MM.1S (cell line): ENCODE data around the gene SFMBT1.

Source experiments
- CTCF ChIP-seq: fragments of 300-600 bp; sonication (generic); IDR thresholded peaks from 2 replicates; pipeline ENCODE4 v1.5.1; 2016; ENCODE audit warnings: antibody characterized with exemption, low read length, mixed read lengths
- EZH2 ChIP-seq: fragments of 300-600 bp; sonication (generic); optimal IDR thresholded peaks from 2 replicates; pipeline ENCODE3; 2017; ENCODE audit warnings: low read depth, mild to moderate bottlenecking, antibody characterized with exemption, low read length, mixed read lengths
- EZH2phosphoT487 ChIP-seq: fragments of 300-600 bp; sonication (generic); IDR thresholded peaks from 2 replicates; pipeline ENCODE4 v1.6.1; 2018; ENCODE audit warnings: antibody characterized with exemption, low read length

DNA sequence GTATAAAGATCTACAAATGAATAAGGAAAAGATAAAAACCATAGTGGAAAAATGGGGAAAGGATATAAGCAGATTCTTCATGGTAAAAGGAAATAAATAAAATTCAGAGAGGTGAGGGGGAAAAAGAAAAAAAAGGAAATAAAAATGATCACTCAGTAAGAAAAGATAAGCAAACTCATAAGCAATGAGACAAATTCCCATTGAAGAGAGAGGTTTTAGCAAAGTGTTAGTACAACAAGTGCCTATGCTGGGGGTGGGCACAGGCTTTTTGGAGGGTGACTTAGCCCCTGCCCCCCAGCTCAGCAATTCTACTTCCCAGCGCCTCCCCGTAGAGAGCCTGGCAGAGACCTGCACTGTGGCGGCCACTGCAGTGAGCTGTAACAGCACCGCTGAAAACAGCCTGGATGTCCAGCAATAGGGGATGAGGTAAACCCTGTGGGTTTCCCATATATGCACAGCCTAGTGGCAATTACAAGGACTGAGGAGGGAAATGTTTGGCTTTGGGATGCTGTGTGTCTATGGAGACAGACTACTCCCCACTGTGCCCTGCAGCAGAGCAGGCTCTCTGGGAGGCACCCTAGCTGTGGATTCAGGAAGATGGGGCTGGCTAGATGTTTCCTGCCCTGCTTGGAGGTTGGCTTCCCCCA, 23.7 kb upstream of the SFMBT1 start:
- no peak for TF ChIP-seq CTCF
- TF ChIP-seq EZH2 = no peak
- no peak for TF ChIP-seq EZH2phosphoT487
